NCI-H526 (cell line): ENCODE measurements around the gene MAB21L4.

Experiments
- DNase-seq, 2 experiments: peaks; one replicate each; lab custom pipeline; 2025; lab: John Stamatoyannopoulos, UW

Gene MAB21L4

GRCh38 chr2:240911641-240912265, 15.8 kb upstream of the MAB21L4 start:
- DNase-seq: no peak

GRCh38 chr2:240909216-240909974, 13.4 kb upstream of the MAB21L4 start:
- no peak for DNase-seq

GRCh38 chr2:240906911-240907590, 11.1 kb upstream of the MAB21L4 start:
- no peak for DNase-seq

GRCh38 chr2:240906141-240906910, 10.4 kb upstream of the MAB21L4 start, which contains the start of gene CROCC2:
CROCC2 (plus strand) TSS chr2:240906336; CDS start chr2:240906514, 178 bp downstream.
- DNase-seq: peak; percentile 70 to 73

DNA sequence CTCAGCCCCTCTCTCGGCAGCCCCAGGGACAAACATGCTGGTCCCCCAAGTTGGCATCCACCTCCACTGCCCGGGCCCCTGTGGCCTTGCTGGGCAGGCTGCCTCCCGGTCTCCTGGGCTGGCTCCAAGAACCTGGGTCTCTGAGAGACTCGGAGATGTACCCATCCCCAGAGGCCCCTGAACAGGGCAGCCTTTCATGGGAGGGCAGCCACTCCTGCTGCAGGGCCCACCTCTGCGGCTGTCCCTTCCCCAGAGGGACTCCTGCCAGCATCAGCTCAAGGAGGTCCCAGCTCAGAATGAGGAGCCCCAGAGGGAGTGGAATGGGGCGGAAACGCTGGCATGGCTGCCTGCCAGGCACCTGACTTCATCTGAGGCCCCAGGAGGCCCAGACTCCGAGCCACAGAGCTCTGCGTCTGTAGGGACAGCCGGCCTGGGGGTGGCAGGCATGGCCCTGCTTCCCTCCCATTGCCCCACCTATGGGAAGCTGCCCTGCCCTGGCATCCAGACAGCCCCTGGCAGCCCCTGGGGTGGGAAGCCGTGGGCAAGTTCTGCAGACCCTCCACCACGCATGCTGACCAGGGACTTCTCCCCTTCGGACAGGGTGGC, 9.3 kb upstream of the MAB21L4 start:
- DNase-seq: no peak

DNA sequence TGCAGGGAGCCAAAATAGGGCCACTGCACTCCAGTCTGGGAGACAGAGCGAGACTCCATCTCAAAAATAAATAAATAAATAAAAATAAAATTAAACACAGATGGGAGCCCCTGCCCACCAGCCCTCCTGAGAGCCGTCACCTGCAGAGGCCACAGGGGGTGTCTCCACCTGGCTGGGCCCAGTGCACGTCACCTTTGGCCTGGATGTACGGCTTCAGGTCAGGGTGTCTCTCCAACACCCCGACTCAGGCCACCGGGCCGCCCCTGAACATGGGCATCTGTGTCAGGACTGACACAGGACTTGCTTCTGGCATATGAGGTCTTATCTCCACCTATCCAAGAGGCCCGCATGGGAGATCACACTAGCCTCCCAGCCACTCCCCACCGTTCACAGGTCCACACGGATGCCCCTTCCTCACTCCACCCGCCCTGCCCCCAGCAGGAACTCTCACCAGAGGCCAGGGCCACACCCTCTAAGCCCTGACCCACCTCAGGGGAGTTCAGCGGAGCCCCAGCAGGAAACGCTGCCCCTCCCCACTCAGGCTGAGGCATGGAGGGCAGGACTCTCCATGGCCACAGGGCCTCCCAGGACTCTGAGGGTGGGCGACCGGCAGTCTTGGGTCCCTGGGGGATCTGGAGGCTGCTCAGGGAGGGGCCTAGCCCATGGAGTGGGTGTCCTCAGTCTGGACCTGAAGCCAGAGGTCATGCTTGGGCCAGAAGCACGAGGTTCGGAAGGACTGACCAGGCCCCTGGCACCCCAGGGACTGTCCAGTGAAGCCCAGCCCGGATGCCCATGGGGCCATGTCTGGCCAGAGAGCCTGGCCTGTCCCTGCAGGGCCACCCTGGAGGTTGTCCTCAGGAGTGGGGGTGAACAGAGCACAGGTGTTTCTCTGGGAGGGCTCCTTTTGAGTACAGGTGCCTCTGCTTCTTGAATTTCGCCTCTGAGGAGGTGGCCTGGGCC, 8.5 kb upstream of the MAB21L4 start:
- DNase-seq: no peak

DNA sequence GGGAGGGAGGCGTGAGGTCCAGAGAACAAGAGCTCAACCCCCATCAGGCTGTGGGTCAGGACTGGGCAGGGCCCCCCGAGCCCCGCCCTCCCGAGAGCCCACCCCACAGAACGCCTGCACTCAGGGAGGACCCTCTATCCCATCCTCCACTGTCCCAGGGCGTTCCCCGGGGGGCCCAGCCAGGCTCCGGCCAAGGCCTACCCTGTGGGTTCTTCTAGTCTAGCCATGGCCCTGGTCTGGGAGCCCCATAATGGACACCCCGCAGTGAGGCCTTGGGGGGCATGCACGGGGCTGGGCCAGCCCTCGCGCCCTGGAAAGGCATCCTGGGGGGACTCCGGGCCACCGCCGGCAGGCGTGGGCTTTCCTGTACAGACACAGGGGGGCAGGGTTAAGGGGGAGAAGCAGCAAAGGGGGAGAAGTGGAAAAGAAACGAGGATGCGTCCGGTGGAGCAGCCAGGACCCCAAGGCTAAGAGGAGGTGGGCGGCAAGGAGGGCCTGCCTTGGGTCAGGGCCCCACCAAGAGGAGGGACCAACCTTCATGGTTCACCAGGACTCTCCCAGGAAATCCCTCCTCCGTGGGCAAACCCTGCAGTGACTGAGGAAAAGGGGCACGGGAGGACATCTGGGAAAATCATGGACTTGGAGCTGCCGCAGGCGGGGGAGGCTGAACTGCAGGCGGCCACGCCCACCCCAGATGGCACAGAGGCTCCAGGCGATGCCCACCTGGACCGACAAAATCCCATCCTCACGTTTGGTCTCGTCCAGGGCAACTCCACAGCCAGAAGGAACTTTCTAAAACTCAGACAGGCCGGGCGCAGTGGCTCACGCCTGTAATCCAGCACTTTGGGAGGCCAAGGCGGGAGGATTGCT, 7.5 kb upstream of the MAB21L4 start:
- no peak for DNase-seq

GRCh38 chr2:240902615-240903041, 6.7 kb upstream of the MAB21L4 start:
- DNase-seq: no peak

GRCh38 chr2:240901986-240902614, 6.1 kb upstream of the MAB21L4 start:
- no peak for DNase-seq

- DNase-seq: no peak
Measured at GRCh38 chr2:240900141-240900860, 4.3 kb upstream of the MAB21L4 start.

DNA sequence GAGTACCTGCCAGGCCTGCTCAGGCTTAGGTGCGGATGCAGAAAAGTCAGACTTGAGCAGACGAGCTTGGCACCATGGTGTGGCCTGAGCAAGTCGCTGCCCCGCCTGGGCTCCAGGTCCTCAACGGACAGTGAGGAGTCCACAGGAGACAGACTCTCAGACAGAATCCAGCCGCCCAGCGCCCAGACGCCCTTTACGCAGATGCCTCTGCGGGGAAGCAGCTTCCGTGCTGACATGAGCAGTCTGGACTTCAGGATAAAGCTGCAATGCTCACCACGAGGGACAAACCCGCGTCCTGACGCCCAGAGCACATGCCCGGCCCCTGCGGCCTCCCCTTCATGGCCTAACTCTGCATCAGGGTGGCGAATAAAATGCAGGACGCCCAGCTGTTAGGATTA, 3.5 kb upstream of the MAB21L4 start:
- DNase-seq: no peak

- no peak for DNase-seq
Measured at GRCh38 chr2:240898731-240899467, 2.9 kb upstream of the MAB21L4 start.

DNA sequence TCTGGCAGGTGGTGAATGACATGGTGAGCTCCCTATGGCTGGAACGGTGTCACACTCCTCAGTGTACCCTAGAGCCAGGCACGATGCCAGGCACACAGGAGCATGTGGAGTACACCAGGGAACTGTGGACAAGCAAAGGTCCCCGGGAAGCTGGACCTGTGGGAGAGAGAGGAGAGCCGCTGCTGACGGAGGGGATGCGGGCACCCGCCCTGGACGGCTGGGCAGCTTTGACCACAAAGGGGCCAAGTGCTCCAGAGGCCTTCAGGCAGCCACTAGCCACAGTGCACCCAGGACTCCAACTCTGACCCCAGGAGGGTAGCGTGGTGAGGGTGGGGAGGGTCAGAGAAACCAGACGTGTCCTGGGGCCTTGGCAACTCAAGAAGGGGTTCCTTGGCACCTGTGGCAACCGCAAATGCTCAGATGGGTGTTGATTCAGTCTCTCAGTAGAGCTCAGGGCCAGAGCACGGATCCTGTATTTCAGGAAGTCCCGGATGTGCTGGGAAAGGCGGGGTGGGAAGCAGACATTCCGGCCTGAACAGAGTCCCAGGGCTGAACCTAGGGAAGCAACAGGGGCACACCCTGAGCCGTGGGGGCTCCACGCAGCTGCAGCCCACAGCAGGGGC, 2.3 kb upstream of the MAB21L4 start:
- DNase-seq: no peak

DNA sequence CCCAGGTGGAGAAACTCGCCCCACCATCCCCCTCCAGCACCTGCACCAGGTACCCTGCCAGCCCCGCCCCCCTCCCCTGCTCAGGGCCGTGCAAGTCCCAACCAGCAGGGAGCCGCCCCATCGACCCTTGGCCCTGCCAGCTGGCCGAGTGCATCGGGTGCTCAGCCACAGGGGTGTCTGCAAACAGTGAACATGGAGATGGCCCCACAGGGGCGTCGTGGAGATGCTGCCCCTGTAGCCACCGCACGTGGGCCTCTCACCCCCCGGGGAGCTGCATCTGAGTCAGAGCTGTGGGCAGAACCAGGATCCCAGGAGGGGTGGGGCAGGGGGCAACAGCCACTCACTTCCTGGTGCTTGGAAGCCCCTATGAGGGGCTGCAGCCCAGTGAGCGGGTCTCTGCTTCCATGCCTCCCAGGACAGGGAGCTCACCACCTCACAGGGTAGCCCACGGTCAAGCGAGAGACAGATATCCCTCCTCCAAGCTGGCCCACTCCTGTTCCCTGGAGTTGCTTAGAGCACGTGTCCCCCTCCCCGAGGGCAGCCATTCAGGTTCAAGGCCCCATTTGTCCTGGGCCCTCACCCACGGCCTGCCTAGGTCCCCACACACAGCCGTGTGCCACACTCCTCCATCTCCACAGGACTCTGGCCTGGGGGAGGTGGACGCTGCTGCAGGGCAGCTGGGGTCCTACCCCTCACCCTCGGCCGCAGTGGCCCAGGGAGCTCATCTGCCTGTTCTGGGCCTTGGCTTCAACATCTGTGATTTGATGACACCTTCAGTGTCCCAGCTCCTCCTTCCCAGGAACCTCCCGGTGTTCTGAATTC, 1.1 kb upstream of the MAB21L4 start:
- peak; percentile 30 to 92 for DNase-seq

DNA sequence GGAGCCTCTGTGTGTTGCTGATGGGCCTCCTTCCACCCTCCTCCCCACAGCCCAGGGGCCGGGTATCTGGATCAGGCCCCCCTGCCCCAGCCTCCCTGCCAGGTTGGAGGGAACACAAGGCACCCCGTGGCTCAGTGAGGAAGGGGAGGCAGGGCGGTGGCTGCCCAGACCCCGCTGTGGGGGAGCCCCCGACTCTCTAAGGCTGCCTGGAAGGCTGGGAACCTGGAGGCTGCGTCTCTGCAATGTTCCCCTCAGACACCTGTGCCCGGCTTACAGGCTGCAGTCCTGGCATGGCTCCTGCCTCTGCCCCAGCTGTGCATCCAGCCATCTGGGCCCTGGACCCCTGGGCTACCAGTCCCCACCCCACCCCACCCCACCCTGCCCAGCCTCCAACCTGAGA, 438 bp upstream of the MAB21L4 start:
- DNase-seq: no peak

DNA sequence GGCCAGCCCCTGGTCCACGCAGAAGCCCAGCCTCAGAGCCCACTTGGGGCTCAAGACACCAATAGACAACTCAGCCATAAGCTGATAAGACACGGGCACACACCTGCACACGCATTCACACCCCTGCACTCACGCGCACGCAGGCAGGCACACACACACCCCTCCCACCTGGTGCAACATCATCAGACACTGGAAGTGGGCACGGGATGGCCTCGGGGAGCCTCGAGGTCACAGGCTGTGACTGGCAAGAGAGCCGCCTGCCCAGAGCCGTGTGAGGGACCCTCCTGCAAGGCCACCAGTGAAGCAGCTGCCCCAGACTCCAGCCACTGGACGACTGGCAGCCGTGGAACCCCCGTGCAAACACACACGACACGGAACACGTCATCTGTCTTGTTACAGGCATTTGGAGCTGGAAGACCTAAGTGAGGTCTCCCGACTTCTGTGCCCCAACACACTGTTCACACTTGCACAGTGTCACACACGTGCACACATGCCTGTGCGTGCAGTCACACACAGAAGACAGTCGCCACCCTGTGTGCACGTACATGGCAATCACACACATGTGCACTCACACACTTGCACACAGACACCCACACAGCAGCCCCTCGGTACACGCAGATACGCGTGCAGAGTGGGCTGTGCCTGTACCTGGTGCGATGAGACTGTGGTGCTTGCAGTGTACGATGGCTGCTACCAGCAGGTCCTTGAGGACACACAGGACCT, 959 bp downstream of the MAB21L4 start:
- DNase-seq: no peak
